Right lobe of liver (tissue), 4 donors: Measurements from ENCODE around the gene ZNF674.

Experiments
- CTCF ChIP-seq, 4 donors: fragments of 200-600 bp in 3 of 4; fragments of 450-650 bp in 1 of 4; IDR thresholded peaks; one replicate each; pipeline versions ENCODE4 v1.5.1 to v1.8.0; 2016 to 2022; ENCODE audit warnings: antibody characterized with exemption in 4 of 4, mild to moderate bottlenecking in 2 of 4
- POLR2A ChIP-seq: fragments of 450-650 bp; IDR thresholded peaks from one replicate; pipeline ENCODE4 v1.6.1; 2017; ENCODE audit warnings: antibody characterized with exemption, mild to moderate bottlenecking
- donor health status: DM: no; HTN: no; CAD: no.
- donor health status: DM: no; HTN: no; CAD: no.
- donor health status: DM: no; HTN: yes; CAD: no.

GRCh38 chrX:46589977-46590723, 44.9 kb upstream of the ZNF674 start:
- no peak for TF ChIP-seq CTCF (IDR thresholded peaks at IDR 0.05)
- TF ChIP-seq POLR2A: no peak
